Panc1 (cell line): ENCODE results near the gene CRHR2.

Experiments used
- CTCF ChIP-seq: fragments of 450-650 bp; IDR thresholded peaks from 2 replicates; pipeline ENCODE4 v1.5.1; 2017; ENCODE audit warnings: mild to moderate bottlenecking
- POLR2AphosphoS5 ChIP-seq: IDR thresholded peaks from 2 replicates; pipeline ENCODE4 v1.6.1; 2012; ENCODE audit warnings: mild to moderate bottlenecking, low read depth, low read length, moderate library complexity
- REST ChIP-seq, 2 experiments: IDR thresholded peaks; 2 replicates each; pipeline ENCODE4 v1.6.1; 2011 to 2012; ENCODE audit warnings: low read depth in 2 of 2, control low read depth in 1 of 2, low read length in 1 of 2, mild to moderate bottlenecking in 1 of 2, moderate library complexity in 1 of 2; ENCODE audit not compliant: insufficient read depth in 1 of 2
- SIN3A ChIP-seq: IDR thresholded peaks from 2 replicates; pipeline ENCODE4 v1.6.1; 2012; ENCODE audit warnings: low read depth, mild to moderate bottlenecking, low read length, moderate library complexity, borderline replicate concordance; ENCODE audit not compliant: insufficient read depth

GRCh38 chr7:30642789-30643188, 39.5 kb downstream of the CRHR2 start:
- no peak for TF ChIP-seq CTCF
- TF ChIP-seq POLR2AphosphoS5, result no peak
- TF ChIP-seq REST (IDR thresholded peaks at IDR 0.05; ENCODE audit: insufficient read depth in 1 of 2, low read depth in 2 of 2, low read length in 1 of 2), result no peak
- no peak for TF ChIP-seq SIN3A
